H1 (cell line): Measurements from ENCODE around the gene KRTAP5-1. TPM values are rescaled to one million over a fixed set of nuclear protein-coding genes. Genes with fewer than 3 reads are reported as not detected.
A peak's percentile ranks its signal among the peaks of the same experiment; 100 is the strongest.

Source experiments
- CTCF ChIA-PET: fragments of 300-600 bp; sonication (Branson Sonifier 250); formaldehyde crosslinking; loops from one replicate; lab custom pipeline; 2021; ENCODE audit not compliant: partially characterized antibody; lab: Charles Lee
- POLR2A ChIA-PET: fragments of 300-600 bp; sonication (Branson Sonifier 250); formaldehyde crosslinking; loops from one replicate; lab custom pipeline; 2021; ENCODE audit warnings: inconsistent platforms; ENCODE audit not compliant: partially characterized antibody; lab: Charles Lee
- DNase-seq, 2 experiments: peaks; one replicate each; pipeline versions ENCODE4 v3.0.0 to v3.0.0-alpha.2; 2010 to 2022; ENCODE audit warnings: low spot score in 2 of 2, low read depth in 1 of 2, mixed read lengths in 1 of 2
- FAIRE-seq: peaks from 2 replicates; lab custom pipeline; 2011; peaks lifted over from hg19 to GRCh38; lab: Jason Lieb, UNC
- H2AFZ ChIP-seq: 2 replicates; pipeline ENCODE4 v1.8.1; 2012; ENCODE audit warnings: low read length, inconsistent platforms
- H2AK5ac ChIP-seq: 2 replicates; pipeline ENCODE4 v1.6.1; 2013; ENCODE audit warnings: low read depth, low read length
- H2BK120ac ChIP-seq: replicated peaks from 2 replicates; pipeline ENCODE3; 2013; ENCODE audit warnings: low read depth, low read length, inconsistent platforms
- H2BK12ac ChIP-seq: 2 replicates; pipeline ENCODE4 v1.6.1; 2013; ENCODE audit warnings: low read depth, low read length
- H2BK15ac ChIP-seq: 2 replicates; pipeline ENCODE4 v1.6.1; 2013; ENCODE audit warnings: low read length
- H2BK20ac ChIP-seq: 2 replicates; pipeline ENCODE4 v1.6.1; 2013; ENCODE audit warnings: low read length
- H2BK5ac ChIP-seq: 2 replicates; pipeline ENCODE4 v1.6.1; 2013; ENCODE audit warnings: low read depth, low read length
- H3K14ac ChIP-seq: 2 replicates; pipeline ENCODE4 v1.6.1; 2013; ENCODE audit warnings: inconsistent platforms; ENCODE audit not compliant: insufficient read length
- H3K18ac ChIP-seq: 2 replicates; pipeline ENCODE4 v1.6.1; 2013; ENCODE audit warnings: low read length; ENCODE audit errors: extremely low read depth
- H3K23ac ChIP-seq: 2 replicates; pipeline ENCODE4 v1.6.1; 2013; ENCODE audit warnings: inconsistent platforms; ENCODE audit not compliant: insufficient read length
- H3K23me2 ChIP-seq: 2 replicates; pipeline ENCODE4 v1.6.1; 2013; ENCODE audit warnings: low read depth, low read length
- H3K27ac ChIP-seq: 2 replicates; pipeline ENCODE4 v1.6.1; 2011; ENCODE audit warnings: low read depth, low read length, inconsistent platforms
- H3K27me3 ChIP-seq, 4 experiments: replicated peaks in 1 of 4; 1 replicate in 1 of 4; 2 replicates in 3 of 4; pipeline versions ENCODE4 v1.6.1 to v1.8.1; 2011 to 2013; ENCODE audit warnings: low read length in 3 of 4, mild to moderate bottlenecking in 3 of 4, inconsistent platforms in 2 of 4, mixed read lengths in 2 of 4, moderate library complexity in 1 of 4; ENCODE audit not compliant: control insufficient read depth in 3 of 4, insufficient read depth in 3 of 4; ENCODE audit errors: extremely low read depth in 1 of 4
- H3K36me3 ChIP-seq, 4 experiments: 2 replicates each; pipeline versions ENCODE4 v1.6.1 to v1.8.1; 2011 to 2013; ENCODE audit warnings: mild to moderate bottlenecking in 4 of 4, low read length in 3 of 4, moderate library complexity in 2 of 4, control low read depth in 1 of 4, inconsistent platforms in 1 of 4; ENCODE audit not compliant: insufficient read depth in 4 of 4, control insufficient read depth in 2 of 4
- H3K4ac ChIP-seq: replicated peaks from 2 replicates; pipeline ENCODE3; 2013; ENCODE audit warnings: low read length, low read depth, mixed read lengths, inconsistent platforms; ENCODE audit not compliant: insufficient read length
- H3K4me1 ChIP-seq, 4 experiments: replicated peaks in 1 of 4; 1 replicate in 1 of 4; 2 replicates in 3 of 4; pipeline versions ENCODE4 v1.6.1 to v1.8.1; 2011 to 2013; ENCODE audit warnings: low read length in 3 of 4, inconsistent platforms in 2 of 4, mixed read lengths in 1 of 4; ENCODE audit not compliant: insufficient read depth in 4 of 4, control insufficient read depth in 3 of 4
- H3K4me2 ChIP-seq, 2 experiments: 2 replicates each; pipeline versions ENCODE4 v1.6.1 to v1.8.1; 2011 to 2013; ENCODE audit warnings: low read depth in 2 of 2, low read length in 2 of 2, control low read depth in 1 of 2, inconsistent platforms in 1 of 2, mild to moderate bottlenecking in 1 of 2; ENCODE audit not compliant: insufficient read depth in 1 of 2
- H3K4me3 ChIP-seq, 4 experiments: fragments of 200-600, 300-600 bp in 1 of 4; sonication (generic), shearing (Covaris generic), sonication (Bioruptor Twin) in 1 of 4; 2 replicates each; pipeline versions ENCODE4 v1.5.1 to v1.8.1; 2011 to 2016; ENCODE audit warnings: low read length in 4 of 4, low read depth in 3 of 4, control low read depth in 2 of 4, inconsistent platforms in 2 of 4, mild to moderate bottlenecking in 2 of 4, mixed read lengths in 1 of 4, moderate library complexity in 1 of 4; ENCODE audit not compliant: insufficient read depth in 2 of 4; ENCODE audit errors: extremely low read depth in 1 of 4
- H3K56ac ChIP-seq: replicated peaks from 2 replicates; pipeline ENCODE3; 2013; ENCODE audit warnings: low read depth, mild to moderate bottlenecking, mixed read lengths, low read length, inconsistent platforms; ENCODE audit not compliant: insufficient read length
- H3K79me1 ChIP-seq: 2 replicates; pipeline ENCODE4 v1.6.1; 2013; ENCODE audit warnings: low read depth, low read length, control low read depth
- H3K79me2 ChIP-seq, 2 experiments: 2 replicates each; pipeline versions ENCODE4 v1.6.1 to v1.8.1; 2012 to 2013; ENCODE audit warnings: low read length in 2 of 2, mild to moderate bottlenecking in 2 of 2, inconsistent platforms in 1 of 2; ENCODE audit not compliant: insufficient read depth in 2 of 2, control insufficient read depth in 1 of 2
- H3K9ac ChIP-seq, 4 experiments: replicated peaks in 1 of 4; 1 replicate in 1 of 4; 2 replicates in 3 of 4; pipeline versions ENCODE4 v1.6.1 to v1.8.1; 2011 to 2013; ENCODE audit warnings: low read depth in 3 of 4, low read length in 3 of 4, control low read depth in 2 of 4, mild to moderate bottlenecking in 2 of 4, moderate library complexity in 2 of 4, inconsistent platforms in 1 of 4; ENCODE audit errors: extremely low read depth in 1 of 4
- H3K9me3 ChIP-seq, 2 experiments: 2 replicates each; pipeline versions ENCODE4 v1.6.1 to v1.8.1; 2012 to 2013; ENCODE audit warnings: mild to moderate bottlenecking in 2 of 2, moderate library complexity in 2 of 2, control low read depth in 1 of 2, inconsistent platforms in 1 of 2, low read depth in 1 of 2, low read length in 1 of 2, mixed read lengths in 1 of 2; ENCODE audit not compliant: insufficient read depth in 2 of 2
- H4K20me1 ChIP-seq, 2 experiments: replicated peaks in 1 of 2; 2 replicates each; pipeline versions ENCODE3 to v1.8.1; 2011 to 2013; ENCODE audit warnings: inconsistent platforms in 2 of 2, low read length in 2 of 2, mild to moderate bottlenecking in 1 of 2; ENCODE audit not compliant: insufficient read depth in 2 of 2, control insufficient read depth in 1 of 2
- H4K5ac ChIP-seq: 2 replicates; pipeline ENCODE4 v1.6.1; 2013; ENCODE audit warnings: low read length, low read depth, mixed read lengths, inconsistent platforms; ENCODE audit not compliant: insufficient read length
- H4K8ac ChIP-seq: 2 replicates; pipeline ENCODE4 v1.8.0; 2013; ENCODE audit warnings: mild to moderate bottlenecking, moderate library complexity, low read length, inconsistent platforms; ENCODE audit not compliant: insufficient read depth; ENCODE audit errors: extremely low read depth
- H4K91ac ChIP-seq: replicated peaks from 2 replicates; pipeline ENCODE3; 2013; ENCODE audit warnings: low read length, mixed read lengths, inconsistent platforms; ENCODE audit not compliant: insufficient read length
- ATF2 ChIP-seq: IDR thresholded peaks from 2 replicates; pipeline ENCODE4 v1.6.1; 2012; ENCODE audit warnings: low read length, inconsistent platforms
- GTF2F1 ChIP-seq: IDR thresholded peaks from 2 replicates; pipeline ENCODE4 v1.6.1; 2012; ENCODE audit warnings: low read depth, low read length, improper control_type of control experiment, borderline replicate concordance
- JUN ChIP-seq: IDR thresholded peaks from 2 replicates; pipeline ENCODE4 v1.6.1; 2011; ENCODE audit warnings: low read depth, mild to moderate bottlenecking, improper control_type of control experiment, low read length
- JUND ChIP-seq: IDR thresholded peaks from 2 replicates; pipeline ENCODE4 v1.6.1; 2011; ENCODE audit warnings: mild to moderate bottlenecking, improper control_type of control experiment, low read length
- KDM5A ChIP-seq: fragments of 200-600 bp; IDR thresholded peaks from 2 replicates; pipeline ENCODE4 v1.7.1; 2012; ENCODE audit warnings: mild to moderate bottlenecking, low read length, inconsistent platforms, mixed read lengths
- NANOG ChIP-seq: IDR thresholded peaks from 2 replicates; pipeline ENCODE4 v1.6.1; 2011; ENCODE audit warnings: low read length, low read depth, mild to moderate bottlenecking, inconsistent platforms; ENCODE audit not compliant: insufficient read depth, poor library complexity, severe bottlenecking
- NRF1 ChIP-seq: IDR thresholded peaks from 2 replicates; pipeline ENCODE4 v1.6.1; 2011; ENCODE audit warnings: mild to moderate bottlenecking, low read depth, low read length, improper control_type of control experiment
- RAD21 ChIP-seq, 2 experiments: IDR thresholded peaks in 1 of 2; conservative IDR thresholded peaks in 1 of 2; 2 replicates each; pipeline ENCODE4 v1.6.1; 2011; ENCODE audit warnings: low read depth in 2 of 2, low read length in 2 of 2, improper control_type of control experiment in 1 of 2, inconsistent platforms in 1 of 2, mild to moderate bottlenecking in 1 of 2, moderate library complexity in 1 of 2
- SP2 ChIP-seq: IDR thresholded peaks from 2 replicates; pipeline ENCODE4 v1.6.1; 2012; ENCODE audit warnings: mild to moderate bottlenecking, low read length, inconsistent platforms
- SRF ChIP-seq: IDR thresholded peaks from 2 replicates; pipeline ENCODE4 v1.6.1; 2011; ENCODE audit warnings: mild to moderate bottlenecking, low read depth, low read length, moderate library complexity
- WGBS, 2 experiments: shearing (Covaris generic) in 1 of 2; methylation state at CpG; one replicate each; pipeline versions ENCODE4 v1.1.6 to v1.1.7; 2013 to 2015; ENCODE audit warnings: low lambda C conversion rate in 2 of 2, mixed read lengths in 2 of 2, inconsistent platforms in 1 of 2, low coverage in 1 of 2, missing lambda C conversion rate in 1 of 2; ENCODE audit not compliant: insufficient replicate concordance in 2 of 2, insufficient coverage in 1 of 2, insufficient read length in 1 of 2; ENCODE audit errors: extremely low coverage in 1 of 2, missing lambda C conversion rate in 1 of 2; 5-methylcytosine and 5-hydroxymethylcytosine counted together
- polyA plus RNA-seq, 7 experiments: library from polyadenylated mRNA; depleted of rRNA in 3 of 7; stranded (reverse) in 5 of 7; unstranded in 2 of 7; fragments of >200 nt in 5 of 7; fragments of 200-250 nt in 2 of 7; gene quantifications; 1 replicate in 5 of 7; 2 replicates in 1 of 7; 4 replicates in 1 of 7; pipeline versions ENCODE4 v1.2.1 to v1.2.3, GENCODE V29; 2011 to 2013; ENCODE audit warnings: missing spikeins in 2 of 7, mixed read lengths in 2 of 7
- total RNA-seq: library from RNA; stranded (reverse); fragmentation: NEBNext Ultra II Directional; extraction: Animal tissue kit (Norgen Biotek cat#: 25700); gene quantifications from 2 replicates; pipeline ENCODE4 v1.2.1, GENCODE V29; 2021

Gene KRTAP5-1
- total and polyA plus RNA-seq, 2 of the 8 experiments (the other 6 are each of a cell fraction or from before 2014, with no cell fraction given) = not detected

GRCh38 chr11:1574933-1575242, 10.2 kb downstream of the KRTAP5-1 start:
- Histone ChIP-seq H3K9me3 (peaks cover 0 to 6% of the 10 kb centered on the region in 2 experiments; a peak in 2 of 4 replicates), H2BK15ac (no peak overlapping the region), H2BK5ac (no peak overlapping the region), H3K14ac (no peak overlapping the region), H2AFZ (no peak overlapping the region), H3K56ac (no peak overlapping the region), H4K91ac (no peak overlapping the region), H3K36me3 (no peaks in the 10 kb centered on the region), H3K79me1 (no peaks in the 10 kb centered on the region), H3K23me2 (no peaks in the 10 kb centered on the region; the same call in 1 of the 2 replicates), H2BK120ac (no peak overlapping the region), H4K20me1 (peaks cover 2 to 10% of the 10 kb centered on the region in 2 experiments), H3K23ac (no peak overlapping the region), H4K8ac (no peak overlapping the region), H2AK5ac (no peak overlapping the region), H3K4me1 (peaks cover 0 to 25% (median 13%) of the 10 kb centered on the region in 4 experiments; a peak in 6 of 7 replicates), H3K4me3 (no peak overlapping the region), H3K9ac (no peak overlapping the region), H3K79me2 (no peaks in the 10 kb centered on the region), H4K5ac (no peak overlapping the region), H2BK12ac (no peak overlapping the region), H3K27ac (no peak overlapping the region), H3K4me2 (peak overlapping the region in 1 of 2 experiments; percentile 79; a peak in 2 of 4 replicates), H3K27me3 (peaks cover 18 to 44% (median 42%) of the 10 kb centered on the region in 4 experiments), H3K4ac (no peak overlapping the region), H2BK20ac (no peak overlapping the region), H3K18ac (no peak overlapping the region)
- ChIA-PET CTCF (interaction anchor here (0.6 to 8.2 kb wide), 34 partner anchors 9 to 525 kb away, joined by 3 to 144 read pairs (median 4); partner anchors contain the start of genes KRTAP5-1, KRTAP5-2, KRTAP5-5 and SYT8), POLR2A (interaction anchor here (1.3 to 2.6 kb wide), 3 partner anchors 17 to 27 kb away, joined by 6 to 34 read pairs (median 6); no protein-coding TSS in a partner anchor)
- FAIRE-seq (no peak), DNase-seq (no peak)
- no peak for TF ChIP-seq GTF2F1
- no peak for TF ChIP-seq JUN
- no peak for TF ChIP-seq SRF
- TF ChIP-seq SP2 = no peak
- no peak for TF ChIP-seq KDM5A
- no peak for TF ChIP-seq NRF1
- no peak for TF ChIP-seq NANOG
- no peak for TF ChIP-seq JUND
- no peak for TF ChIP-seq ATF2
- TF ChIP-seq RAD21 (IDR thresholded peaks at IDR 0.05 in 1 of 2, conservative IDR thresholded peaks at IDR 0.05 in 1 of 2; ENCODE audit: low read depth in 2 of 2, low read length in 2 of 2) = no peak
- 39% methylated on average over 7 of the region's 7 CpGs; no CpG with 5 or more reads in 1 of the 2 experiments for WGBS, 2 experiments
